HG03103 (cell line): Measurements from ENCODE around the gene MYH10.

Experiments used
- ATAC-seq: cut with Tn5 transposase; IDR thresholded peaks from one replicate; pipeline ENCODE4 v1.9.1; 2021; ENCODE audit warnings: low read depth; ENCODE audit not compliant: unreplicated experiment

Gene MYH10

DNA sequence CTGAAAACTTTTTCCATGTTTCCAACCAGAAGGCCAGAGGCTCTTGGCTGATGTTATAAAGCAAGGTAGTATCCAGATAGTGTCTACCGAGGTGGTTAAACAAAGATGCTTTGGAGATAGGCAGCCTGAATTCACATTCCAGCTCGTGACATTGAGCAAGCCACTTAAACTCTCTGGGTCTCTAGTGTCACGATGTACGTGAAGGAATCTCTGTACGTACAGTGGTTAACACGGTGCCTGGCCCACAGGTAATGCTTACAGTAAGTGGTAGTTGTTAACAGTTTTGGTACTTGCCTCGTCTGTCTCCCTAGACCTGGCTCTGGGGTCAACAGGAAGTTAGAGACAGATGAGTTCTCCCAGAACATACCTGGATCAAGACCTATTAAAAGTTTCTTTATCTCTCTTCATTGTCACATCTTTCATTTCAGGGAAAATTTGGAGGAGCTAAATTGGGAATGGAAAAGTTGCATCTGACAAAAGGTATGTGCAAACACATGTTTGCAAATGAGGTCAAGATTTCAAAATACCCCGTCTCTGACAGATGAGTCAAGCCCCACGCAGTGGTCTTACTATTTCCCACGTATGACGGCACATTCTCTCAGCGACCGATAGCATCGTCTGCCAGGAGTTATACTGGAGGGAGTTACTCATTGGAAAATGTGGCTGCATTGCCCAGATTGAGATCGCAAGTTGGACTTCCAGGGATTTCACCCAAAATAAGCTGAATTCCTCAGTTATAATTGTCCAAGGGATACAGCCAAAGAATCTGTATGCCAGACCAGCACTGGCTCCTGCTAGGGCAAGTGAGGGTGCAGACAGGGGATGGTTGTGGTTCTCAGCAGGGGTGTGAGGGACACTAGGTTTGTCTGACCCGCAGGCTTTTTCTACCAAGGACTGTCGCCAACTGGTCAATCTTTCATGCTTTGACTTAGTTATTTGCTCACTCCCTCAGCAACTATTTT, 18.9 kb upstream of the MYH10 start:
- no peak for ATAC-seq

DNA sequence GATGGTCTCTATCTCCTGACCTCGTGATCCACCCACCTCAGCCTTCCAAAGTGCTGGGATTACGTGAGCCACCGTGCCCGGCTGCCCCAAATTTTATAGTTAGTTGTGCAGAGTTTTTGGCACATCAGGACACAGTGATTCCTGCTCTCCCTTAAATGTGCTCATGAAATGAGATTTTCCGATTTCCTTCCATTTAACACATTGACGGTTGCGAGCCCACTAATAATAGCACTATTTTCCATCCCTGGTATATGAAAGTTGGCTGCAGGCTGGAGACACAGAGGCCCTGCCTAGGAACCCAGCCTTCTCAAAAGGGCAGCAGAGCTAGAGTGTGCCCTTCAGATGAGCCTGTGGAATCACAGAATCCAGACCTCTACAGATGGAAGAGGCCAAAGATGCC, 17.4 kb upstream of the MYH10 start:
- no peak for ATAC-seq

DNA sequence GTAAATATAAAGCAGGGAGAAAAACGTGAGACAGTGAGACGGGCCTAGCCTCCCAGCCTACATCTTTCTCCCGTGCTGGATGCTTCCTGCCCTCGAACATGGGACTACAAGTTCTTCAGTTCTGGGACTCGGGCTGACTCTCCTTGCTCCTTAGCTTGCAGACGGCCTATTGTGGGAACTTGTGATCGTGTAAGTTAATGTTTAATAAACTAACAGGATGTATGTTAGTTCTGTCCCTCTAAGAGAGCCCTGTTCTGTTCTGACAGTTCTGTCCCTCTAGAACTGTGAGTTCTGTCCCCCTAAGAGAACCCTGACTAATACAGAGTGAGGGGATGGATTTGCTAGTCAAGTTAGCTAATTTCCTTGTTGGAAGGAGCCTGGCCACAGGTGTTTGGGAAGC, 16.7 kb upstream of the MYH10 start:
- no peak for ATAC-seq

DNA sequence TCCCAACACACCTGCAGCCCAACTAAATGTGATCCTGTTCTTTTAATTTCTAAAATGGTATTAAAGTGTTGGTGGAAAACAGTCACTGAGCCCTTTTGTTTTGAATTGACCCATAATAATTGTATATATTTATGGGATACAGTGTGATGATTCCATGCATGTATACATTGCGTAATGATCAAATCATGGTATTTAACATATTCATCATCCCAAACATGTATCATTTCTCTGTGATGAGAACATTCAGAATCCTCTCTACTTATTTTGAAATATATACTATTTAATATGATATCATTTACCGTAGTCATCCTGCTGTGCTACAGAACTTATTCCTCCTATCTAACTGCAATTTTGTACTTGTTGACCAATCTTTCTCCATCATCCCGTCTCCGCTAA, 14.0 kb upstream of the MYH10 start:
- ATAC-seq: no peak

DNA sequence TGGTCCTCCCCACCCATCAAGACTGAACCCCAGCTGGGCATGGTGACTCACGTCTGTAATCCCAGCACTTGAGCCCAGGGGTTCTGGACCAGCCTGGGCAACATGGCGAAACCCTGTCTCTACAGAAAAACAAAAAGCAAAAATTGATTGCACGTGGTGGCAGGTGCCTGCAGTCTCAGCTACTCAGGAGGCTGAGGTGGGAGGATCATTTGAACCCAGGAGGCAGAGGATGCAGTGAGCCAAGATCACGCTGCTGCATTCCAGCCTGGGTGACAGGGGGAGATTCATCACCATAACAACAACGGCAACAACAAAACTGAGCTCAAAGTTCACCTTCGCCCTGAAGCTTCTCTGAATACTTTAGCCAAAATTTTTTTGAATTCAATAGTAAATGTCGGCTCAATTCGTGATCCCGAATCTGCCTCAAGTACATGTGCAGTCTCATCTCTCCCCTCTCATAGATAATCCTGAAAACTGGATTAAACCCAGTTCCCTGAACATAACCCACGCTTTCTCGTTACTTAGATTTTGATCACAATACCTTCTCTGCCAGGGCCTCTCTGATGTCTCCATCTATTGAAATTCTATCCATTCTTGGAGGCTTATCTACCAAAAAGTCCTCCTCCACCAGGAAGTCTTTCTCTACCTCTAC, 13.5 kb upstream of the MYH10 start:
- ATAC-seq: no peak

DNA sequence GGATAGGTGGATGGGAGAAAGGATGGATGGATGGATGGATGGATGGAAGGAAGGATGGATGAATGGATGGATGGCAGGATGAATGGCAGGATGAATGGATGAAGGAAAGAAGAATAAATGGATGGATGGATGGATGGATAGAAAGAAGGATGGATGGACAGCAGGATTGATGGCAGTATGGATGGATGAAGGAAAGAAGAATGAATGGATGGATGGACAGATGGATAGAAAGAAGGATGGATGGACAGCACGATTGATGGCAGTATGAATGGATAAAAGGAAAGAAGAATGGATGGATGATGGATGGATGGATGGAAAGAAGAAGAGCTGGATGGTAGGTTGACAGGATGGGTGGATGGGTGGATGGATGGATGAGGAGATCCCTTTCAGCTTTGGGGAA, 9.2 kb upstream of the MYH10 start:
- no peak for ATAC-seq

DNA sequence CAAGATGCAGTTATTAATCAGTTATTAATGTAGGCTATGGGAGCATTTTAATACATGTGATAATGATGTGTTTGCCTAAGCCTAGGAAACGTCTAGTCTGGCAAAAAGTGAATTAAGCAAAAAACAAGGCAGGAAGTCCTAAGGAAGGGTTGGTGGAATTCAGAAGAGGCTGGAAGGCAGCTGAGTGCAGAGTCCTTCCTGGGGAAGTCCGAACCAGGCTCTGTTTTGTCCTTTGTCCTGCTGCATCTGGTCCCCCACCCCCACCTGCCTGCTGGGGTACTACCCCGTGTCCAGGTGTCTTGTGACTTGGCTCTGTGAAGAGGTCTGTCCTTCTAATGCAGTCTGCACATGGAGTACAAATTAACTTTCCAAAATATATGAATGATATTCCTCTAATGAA, 1.5 kb upstream of the MYH10 start:
- no peak for ATAC-seq

DNA sequence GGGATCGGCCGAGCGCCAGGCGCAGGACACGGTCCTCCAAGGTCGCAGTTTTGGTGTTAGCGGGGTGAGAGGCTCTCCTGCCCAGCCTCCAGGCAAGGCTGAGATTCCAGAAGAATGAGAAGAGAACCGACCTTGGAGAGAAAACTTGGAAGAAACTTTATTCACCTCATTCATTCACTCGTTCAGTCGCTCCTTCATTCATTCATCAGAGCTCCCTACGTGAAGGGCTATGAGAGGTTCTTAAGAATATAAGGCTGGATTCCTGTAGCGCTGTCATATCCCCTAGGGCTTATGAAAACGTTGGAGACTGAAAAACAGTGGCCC, 991 bp upstream of the MYH10 start:
- ATAC-seq: no peak

DNA sequence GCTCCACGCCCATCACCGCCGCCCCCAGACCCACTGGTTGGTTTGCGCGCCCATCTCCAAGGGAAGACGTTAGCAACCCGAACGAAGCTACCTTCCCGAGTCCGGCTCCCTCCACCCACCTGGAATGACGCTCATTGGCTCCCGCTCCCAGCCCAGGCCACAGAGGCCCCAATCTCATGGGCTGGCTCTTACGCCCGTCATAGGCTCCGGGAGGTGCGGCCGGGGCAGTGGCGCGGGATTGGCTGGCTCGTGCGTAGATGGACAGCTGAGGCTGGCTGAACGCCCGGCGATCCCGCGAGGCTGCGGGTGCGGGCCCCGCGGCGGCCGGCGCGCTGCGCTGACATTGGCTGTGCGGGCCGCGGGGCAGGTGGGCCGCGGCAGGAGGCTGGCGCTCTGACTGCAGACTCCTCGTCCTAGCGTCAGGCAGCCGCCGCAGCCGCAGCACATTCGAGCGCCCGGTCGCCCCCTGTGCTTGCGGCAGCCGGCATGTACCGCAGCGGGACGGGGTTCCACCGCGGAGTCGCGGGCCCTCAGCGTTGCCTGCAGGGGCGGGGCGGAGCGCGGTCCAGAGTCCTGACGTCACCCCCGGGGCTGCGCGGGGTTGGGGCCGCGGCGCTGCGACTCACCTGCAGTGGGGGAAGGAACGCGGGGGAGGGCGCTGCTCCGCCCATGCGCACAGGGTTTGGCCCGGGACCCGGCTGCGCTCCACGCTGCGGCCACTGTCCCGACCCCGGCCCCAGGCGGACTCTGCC, 453 bp upstream of the MYH10 start:
- peak; percentile 94 for ATAC-seq

DNA sequence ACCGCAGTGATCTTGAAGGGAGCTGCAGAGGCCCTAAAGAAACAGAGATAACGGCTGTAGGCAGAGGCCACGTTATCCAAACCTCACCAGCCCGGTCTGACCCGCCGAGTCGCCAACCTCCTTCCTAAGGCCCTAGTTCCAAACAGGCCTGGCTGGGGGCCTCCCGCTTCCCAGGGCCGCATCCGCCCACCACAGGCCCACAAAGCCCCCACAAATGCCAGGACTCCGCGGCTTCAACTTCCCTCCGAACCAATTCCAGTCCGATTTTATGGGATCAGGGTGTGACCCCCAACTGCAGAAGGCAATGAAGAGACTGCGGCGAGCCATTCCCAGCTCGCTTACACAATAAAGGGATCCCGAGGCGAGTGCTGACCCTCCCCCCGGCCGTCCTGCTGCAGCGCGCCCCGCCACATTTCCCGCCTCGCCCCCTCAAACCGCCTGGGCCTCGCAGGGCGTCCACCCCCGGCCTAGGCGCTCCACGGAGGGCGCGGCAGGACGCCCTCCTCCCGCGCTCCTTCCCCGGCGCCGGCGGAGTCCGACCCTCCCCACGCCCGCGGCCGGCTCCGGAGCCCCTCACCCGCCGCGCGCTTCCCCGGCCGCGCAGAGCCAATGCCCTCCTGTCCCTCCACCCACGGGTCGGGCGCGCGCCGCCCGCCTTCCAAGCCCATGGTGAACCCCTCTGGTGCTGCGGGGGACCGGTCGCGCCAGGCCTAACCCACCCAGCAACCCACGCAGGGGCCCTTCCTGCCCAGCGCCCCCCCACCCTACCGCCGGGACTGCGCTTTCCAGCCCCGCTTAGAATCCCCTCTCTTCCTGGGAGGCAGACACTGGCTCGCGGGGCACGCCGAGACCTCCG, 926 bp downstream of the MYH10 start:
- ATAC-seq: no peak

DNA sequence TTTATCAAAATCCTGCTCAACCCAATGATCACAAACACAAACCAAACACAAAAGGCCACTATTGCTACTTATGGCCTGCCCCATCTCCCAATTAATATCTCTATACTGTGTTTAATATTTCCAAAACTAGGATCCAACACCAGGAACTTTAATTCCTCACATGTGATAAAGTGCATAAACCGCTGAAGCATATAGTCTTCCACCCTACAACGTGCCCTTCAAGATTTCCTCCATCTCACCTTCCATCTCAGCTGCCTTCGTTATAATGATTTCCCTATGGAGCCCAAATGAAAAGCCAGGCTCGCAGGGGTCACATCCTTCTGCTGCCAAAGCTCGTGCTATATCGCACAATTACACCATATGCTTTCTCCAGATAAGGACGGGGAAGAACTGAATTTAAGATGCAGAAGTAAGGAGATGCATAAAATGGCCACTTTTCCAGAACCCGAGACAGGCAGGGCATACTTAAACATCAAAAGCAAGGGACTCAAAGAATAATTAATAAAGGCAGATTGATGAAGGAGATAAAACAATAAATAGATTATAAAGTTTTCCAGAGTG, 1.8 kb downstream of the MYH10 start:
- no peak for ATAC-seq

DNA sequence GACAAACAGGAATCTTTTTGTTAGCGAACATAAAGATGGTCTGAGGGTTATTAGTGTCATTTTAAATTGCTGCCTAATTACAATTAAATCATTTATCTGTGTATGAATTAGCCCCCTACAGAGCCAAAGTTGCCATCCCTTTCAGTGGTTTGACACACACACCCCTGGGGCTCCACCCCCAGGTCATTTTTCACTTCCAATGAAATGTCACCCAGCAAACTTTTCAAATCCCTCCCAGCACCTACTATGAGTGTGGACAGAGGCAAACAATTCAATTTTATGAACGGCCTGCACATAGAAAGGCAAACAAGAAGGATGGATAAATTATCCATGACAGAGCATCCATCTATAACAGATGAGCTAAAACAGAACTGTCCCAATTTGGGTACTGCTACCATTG, 2.4 kb downstream of the MYH10 start:
- ATAC-seq: no peak

DNA sequence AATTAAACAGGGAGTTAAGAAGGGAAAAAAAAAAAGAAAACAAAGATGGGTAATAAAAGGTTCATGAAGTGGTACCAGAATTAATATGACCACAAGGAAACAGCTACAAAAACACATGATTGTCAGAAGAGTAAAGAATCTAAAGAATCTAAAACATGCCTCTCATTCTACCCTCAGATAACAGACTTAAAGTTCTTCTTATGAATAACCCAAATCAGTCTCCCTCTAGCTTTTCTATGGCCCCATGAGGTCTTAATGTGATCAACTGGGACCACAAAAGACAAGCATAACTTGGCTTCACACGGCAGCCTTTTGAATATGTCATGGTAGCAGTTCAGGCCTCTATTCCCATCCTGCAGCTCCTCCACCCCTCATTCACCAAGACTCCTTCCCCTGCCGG, 6.9 kb downstream of the MYH10 start:
- ATAC-seq: no peak

DNA sequence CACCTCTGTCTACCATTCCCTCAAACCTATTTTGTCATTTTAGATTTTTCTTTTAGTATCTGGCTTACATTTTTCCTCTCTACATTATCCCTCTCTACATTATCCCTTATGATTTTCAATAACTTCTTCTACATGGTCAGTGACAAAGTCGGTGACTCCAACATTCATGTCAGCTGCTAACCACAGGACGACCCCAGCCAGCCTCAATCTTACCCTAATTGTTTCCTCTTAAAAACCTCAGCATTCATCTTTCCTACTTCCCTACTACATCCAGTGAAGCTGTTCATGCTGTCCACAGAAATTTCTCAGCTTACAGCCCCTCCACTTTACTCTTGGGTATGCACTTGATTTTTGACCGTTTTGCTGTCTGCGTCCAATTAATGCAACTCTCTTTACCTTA, 8.3 kb downstream of the MYH10 start:
- ATAC-seq: no peak

DNA sequence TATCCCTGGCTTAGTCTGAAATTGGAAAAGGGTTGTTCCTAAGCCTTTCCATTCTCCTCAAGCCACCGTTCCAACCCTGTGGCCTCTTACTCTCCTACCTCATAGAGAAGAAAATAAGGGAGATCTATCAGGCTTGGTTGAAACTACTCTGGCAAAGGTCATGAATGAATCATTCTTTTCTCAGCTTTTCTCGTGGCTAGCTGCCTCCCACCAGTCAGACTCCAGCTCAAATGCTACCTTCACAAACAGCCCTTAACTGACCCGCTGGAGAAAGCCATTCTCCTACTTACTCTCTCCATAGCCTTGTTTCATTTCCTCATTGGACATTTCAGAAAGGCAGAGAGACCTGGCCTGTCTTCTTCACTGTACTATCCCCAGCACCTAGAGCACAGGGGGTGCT, 8.9 kb downstream of the MYH10 start:
- ATAC-seq: no peak

DNA sequence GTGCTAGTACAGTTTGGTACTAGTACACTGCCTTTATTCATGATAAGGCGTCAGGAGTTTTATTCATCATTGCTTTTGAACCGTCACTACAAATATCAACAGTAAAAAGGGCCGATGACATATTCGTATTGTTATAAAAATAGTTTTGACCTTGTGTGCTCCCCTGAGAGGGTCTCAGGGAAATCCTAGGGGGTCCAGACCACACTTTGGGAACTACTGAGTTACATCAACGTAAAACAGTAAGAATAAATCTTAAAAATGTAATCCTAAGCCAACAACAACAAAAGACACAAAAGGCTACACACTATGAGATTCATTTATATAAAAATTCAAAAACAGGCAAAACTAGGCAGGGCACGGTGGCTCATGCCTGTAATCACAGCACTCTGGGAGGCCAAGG, 11.2 kb downstream of the MYH10 start:
- no peak for ATAC-seq

DNA sequence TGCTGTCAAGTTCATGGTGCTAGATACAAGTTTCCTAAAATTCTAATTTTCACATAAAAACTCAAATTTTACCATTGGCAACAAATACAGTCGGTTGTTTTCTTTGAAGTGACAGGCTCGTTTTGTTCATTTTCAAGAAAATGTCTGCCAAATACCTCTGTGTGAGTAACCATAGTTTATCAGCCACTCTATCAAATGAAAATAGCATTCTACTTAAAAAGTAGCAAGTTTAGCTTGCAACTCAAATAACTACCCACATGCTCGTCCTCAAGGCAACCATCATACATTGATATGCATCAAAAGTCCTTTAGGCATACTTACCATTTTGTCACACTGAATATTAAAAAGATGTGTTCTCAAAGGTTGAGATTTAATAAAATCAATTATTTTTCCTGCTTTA, 11.7 kb downstream of the MYH10 start:
- ATAC-seq: no peak

DNA sequence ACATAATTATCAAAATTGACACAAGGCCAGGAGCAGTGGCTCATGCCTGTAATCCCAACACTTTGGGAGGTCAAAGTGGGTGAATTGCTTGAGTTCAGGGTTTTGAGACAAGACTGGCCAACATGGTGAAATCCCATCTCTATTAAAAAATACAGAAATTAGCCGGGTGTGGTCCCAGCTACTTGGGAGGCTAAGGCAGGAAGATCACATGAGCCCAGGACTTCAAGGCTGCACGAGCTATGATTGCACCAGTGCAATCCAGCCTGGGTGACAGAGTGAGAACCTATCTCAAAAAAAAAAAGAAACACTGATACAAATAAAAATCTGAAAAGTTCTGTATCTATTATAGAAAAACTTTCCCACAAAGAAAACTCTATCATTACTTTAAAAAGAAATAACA, 15.5 kb downstream of the MYH10 start:
- no peak for ATAC-seq

DNA sequence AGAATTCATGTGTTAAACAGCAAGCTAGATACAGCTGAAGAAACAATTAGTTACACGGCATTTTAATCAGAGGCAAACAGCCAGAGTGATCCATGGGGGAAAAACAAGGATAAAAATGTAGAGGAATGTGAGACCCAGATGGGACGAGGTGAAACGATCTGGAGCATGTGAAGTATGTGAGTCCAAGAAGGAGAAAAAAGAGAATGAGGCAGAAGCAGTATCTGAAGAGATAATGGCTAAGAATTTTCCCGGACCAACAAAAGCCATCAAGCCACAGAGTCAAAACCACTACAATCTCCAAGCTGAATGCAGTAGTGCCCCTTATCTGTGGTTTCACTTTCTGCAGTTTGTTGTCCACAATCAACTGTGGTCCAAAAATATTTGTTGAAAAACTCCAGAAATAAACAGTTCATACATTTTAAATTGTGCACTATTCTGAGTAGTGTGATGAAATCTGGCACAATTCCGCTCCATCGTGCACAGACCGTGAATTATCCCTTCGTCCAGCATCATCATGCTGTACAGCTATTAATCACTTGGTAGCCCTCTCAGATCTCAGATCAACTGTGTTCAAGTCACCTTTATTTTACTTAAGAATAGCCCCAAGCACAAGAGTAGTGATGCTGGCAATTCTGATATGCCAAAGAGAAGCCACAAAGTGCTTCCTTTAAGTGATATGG, 18.8 kb downstream of the MYH10 start:
- no peak for ATAC-seq

DNA sequence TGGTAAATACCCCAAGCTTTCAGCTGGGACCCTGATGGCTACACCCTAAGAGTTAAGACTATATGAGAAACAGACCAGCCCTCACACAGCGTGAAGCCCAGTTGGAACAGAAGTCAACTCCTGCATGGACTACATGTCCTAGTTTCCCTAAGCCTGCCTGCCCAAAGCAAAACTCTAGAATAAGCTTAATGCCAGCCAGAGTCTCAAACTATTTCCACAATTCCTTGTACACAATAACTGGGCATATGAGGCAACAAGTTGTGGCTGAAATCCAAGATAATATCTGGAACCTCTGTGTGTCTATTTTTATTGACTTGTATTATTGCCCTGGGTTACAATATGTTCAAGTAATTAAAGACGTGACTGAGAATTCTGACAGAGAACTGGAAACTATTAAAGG, 19.4 kb downstream of the MYH10 start:
- no peak for ATAC-seq
